T follicular helper cell (primary cell): ENCODE data around the gene MEGF9.

Source experiments
- DNase-seq: peaks from one replicate; pipeline ENCODE4 v3.0.0-alpha.2; 2020; ENCODE audit warnings: low read depth

The MEGF9 gene

DNA sequence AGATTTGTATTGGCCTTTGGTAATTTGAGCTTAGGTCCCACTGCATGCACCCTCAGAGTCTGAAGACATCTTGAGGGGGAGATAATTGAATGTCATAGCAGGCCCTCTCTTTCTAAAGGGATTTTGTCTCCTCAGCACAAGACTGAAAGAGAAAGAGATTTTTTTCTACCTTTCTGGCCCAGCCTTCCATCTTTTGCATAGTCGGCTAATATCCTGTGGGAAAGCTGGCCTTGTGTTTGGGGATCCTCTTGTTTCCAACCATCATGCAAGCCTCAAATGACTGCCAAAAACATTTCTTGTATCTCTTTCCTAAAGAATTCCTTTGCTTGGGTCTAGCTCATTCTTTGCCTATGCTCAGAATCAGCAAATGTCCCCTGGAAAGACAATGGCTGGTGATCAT, 92.3 kb downstream of the MEGF9 start:
- DNase-seq = no peak

DNA sequence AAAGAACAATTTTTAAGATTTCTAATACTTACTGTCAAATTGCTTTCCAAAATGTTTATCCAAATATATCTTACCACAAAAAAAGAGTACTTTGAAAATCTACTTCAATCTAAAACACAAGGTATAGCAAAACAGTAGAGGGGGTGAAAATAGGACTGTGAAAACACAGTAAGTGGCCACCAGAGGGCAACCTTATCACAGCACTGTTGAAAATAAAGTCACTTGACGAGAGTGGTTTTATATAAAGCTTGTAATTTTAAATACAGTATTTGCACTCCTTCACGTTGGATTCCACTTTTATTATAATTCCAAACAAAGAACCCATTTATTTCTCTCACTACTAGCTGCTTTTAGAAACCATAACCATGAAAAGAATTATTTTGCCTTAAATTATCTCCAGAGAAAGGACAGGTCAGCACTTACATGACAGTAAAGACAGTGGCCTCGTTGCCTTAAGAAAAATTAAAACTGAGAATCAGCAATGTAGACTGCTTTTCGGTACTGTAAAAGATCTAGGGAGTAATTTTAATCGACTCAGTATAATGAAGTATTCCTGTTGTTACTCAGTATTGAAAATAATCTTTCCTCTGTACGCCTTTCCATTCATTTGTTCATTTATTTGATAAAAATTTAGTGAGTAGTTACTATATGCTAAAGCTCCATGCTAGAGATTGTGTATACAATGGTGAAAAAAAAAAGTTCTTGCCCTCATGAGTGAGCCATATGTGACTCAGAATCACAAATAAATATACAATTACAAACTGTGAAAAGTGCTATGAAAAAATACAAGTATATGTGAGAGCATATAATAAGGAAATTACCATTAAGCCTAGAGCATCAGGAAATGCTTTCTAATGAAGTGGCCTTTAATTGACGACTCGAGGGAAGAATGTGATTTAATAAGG, 94.3 kb downstream of the MEGF9 start:
- peak; percentile 29 for DNase-seq

DNA sequence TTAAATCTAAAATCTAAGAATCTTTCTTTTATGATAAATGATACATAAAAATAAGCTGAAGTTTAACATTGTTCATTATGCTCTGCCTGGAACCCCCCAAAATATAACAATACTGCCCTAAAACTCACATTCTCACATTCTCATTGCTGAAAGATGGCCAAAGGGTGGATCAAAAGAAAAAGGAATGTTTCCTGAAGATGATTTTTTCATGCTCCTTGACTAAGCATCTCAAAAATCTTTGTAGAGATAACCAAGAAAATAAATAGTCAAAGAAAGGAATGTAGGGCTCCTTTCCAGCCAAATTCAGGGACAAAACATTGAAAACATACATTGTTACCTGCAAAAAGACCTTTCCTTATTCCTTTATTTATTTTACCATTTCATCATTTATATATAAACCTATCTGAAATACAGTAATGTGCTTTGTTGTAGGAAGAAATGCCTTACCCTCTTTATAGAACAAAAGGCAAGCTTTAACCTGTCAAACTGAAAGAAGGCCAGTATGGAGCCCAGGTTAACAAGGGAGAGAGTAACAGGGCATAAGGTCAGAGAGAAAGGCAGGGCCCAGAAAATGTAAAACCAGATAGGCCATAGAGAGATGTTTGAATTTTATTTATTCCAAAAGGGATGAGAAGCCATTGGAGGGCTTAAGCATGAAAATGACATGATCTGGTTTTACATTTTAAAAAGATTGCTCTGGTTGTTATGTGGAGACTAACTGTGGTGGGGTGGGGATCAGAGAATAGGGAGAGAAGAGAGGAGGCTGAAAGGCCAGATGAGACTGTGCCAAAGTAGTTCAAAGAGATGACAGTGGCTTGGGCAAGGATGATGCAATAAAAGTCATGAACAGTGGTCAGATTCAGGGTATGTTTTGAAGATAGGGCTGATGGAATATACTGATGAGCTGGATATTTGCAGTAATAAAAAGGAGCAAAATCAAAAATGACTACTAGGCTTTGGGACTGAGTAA, 97.0 kb downstream of the MEGF9 start:
- DNase-seq = no peak

DNA sequence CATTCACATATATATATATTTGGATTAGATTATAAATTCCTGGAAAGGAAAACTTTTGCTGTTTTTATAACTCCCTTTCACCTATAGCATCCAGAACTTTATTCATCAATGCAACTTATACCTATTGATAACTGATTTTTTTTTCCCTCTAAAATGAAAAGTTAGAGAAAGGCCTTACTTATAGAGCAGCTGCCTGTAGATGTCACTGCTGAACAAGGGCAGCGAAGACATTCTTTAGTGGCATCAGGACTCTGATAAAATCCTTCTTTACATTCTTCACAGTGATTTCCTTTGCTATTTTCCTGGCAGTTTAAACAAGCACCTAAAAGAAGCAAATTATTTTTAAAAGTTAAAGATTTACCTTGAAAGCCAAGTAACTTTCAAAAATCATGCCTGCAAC, 102.1 kb downstream of the MEGF9 start:
- no peak for DNase-seq

DNA sequence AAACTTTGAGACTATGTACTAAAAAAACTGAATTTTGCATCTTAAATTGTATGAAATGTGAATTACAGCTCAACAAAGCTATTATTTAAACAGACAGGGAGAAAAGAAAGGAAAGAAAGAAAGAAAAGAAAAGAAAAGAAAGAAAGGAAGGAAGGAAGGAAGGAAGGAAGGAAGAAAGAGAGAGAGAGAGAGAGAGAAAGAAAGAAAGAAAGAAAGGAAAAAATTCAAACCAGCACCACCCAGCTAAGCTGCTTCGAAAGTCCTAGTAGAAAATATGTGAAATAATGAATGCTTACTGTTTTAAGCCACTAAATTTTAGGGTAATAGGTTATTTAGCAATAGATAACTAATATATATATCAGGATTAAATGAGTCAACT, 102.6 kb downstream of the MEGF9 start:
- DNase-seq = no peak

DNA sequence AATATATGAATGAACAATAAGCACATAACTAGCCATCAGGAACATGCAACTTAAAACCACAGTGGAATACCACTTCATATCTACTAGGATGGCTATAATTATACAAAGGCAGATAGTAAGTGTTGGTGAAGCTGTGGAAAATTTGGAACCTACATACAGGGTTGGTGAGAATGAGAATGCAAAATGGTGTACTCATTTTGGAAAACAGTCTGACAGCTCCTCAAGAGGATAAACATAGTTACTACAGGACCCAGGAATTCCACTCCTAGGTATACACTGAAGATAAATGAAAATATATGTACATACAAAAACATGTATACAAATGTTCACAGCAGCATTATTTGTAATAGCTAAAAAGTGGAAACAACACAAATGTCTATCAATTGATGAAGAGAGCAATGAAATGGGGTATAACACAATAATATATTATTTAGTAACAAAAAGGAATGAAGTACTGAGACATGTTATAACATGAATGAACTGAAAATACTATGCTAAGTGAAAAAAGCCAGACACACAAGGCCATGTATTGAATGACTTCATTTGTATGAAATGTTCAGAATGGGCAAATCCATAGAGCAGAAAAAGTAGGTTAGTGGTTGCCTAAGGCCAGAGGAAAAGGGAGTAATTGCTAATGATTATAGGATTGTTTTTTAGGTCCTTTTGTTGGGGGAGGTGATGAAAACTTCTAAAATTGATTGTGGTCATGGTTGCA, 103.1 kb downstream of the MEGF9 start:
- DNase-seq = no peak

DNA sequence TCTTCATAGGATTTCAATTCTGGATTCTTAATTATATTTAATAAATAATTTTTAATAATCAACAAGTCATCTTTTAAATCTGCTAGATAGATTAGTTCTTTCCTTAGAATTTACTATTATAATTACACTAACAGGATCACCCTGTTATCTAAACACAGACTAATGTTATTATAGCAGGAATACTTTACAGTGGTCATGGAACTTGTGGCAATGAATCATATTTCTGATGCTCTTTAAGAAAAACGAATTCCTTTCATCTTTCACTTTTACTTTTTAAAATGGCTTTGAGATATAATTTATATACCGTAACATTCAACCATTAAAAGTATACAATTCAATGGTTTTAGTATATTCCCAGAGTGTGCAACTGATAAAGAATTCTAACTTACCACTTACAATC, 104.6 kb downstream of the MEGF9 start:
- no peak for DNase-seq

DNA sequence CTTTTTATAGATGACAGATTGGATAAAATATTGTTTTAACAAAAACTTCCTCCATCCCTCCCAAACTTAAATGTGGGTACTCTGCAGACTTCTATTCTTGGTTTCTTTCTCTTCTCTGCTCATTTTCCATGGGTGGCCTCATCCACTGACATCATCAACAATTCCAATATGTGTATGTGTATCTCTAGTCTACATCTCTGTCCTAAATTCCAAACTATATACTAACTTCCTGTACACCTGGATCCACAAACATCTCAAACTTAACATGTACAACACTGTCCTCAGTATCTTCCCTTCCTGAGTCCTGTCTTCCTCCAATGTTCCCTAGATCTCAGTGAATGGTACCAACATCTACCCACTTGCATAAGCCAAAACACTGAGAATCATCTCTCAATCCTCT, 105.8 kb downstream of the MEGF9 start:
- DNase-seq = no peak

DNA sequence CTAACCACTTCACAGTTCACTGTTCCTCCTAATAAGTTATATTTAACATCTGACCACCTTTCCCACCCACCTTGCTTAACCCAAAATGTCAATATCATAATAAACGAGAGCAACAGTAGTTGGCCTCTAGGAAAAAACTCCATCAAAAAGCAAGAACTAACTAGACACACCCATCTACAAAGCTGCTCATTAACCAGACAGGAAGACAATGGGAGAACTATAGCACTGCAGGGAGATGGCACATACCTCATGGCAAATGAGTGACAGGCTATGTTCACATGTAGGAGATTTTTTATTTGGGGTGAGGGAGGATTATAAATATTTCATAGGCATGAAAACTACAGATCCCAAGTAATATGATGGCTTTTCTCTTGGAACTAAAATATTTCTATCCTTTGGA, 110.7 kb downstream of the MEGF9 start:
- DNase-seq = no peak

DNA sequence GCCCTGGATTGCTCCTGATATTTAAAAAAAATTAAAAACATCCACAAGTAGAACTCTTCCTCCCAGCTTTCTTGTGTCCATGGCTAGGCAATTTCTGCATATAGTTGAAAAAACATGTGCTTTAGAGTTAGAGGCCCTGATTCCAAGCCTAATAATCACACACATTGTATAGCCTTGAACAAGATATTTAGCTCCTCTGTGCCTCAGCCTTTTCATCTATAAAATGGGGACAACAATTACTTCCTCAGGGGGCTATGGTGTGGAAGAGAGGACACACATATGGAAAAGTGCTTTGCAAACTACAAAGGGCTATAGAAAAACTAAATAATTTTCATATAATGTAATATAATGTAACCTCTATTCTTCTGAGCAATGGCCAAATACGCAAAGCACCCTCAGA, 111.3 kb downstream of the MEGF9 start:
- no peak for DNase-seq

DNA sequence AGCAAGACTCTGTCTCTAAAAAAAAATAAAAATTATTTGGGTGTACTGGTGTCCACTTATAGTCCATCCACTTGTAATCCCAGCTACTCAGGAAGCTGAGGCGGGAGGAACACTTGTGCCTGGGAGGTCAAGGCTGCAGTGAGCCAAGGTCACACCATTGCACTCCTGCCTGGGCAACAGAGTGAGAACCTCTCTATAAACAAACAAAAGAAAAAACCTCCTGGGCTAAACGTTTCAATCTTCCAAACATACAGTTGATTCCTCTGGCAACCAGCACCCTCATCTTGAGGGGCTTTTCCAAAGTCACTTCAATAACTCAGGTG, 120.4 kb downstream of the MEGF9 start:
- DNase-seq = no peak

DNA sequence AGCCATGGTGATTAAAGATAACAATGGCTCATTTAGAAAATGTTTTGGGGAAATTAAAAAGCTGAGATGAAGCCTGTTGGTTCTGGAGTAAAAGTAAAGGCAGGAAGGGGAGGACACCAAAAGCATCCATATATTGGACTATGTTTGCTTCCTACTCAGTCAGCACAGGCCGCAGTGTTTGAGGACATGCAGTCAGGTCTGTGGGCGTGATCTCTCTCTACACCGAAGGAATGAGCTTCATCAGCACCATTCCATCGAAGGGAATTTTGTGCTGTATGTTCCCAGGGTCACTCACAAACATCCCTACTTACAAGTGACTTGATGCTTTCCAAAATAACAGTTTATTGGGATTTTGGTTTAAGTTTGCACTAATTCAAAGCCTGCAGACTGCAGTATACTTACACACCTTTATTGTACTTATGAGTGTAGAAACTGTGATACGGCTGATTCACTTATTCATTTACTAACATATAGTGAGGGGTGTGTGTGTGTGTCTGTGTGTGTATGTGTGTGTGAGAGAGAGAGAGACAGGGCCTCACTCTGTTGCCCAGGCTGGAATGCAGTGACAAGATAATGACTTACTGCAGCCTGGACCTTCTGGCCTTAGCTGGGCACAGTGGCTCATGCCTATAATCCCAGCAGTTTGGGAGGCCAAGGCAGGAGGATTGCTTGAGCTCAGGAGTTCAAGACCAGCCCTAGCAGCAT, 120.9 kb downstream of the MEGF9 start:
- DNase-seq = no peak

DNA sequence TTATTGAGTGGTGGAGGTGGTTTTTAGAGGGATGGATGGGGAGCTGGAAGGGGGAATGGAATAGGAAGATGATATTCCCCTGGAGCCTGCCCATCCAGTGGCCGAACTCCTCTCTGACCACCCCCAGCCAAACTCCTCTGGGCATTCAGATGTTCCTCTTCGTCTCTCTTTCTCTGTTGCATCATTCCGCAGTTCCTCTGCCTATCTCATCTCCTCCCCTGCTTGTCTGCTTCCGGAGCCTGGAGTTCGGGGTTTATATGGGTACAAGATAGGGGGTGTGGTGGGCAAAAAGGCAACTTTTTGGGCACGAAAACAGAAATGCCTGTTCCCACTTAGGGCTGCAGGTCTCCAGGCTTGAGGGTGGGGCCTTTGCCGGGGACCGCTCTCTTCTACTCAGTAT, 122.1 kb downstream of the MEGF9 start:
- DNase-seq = no peak

DNA sequence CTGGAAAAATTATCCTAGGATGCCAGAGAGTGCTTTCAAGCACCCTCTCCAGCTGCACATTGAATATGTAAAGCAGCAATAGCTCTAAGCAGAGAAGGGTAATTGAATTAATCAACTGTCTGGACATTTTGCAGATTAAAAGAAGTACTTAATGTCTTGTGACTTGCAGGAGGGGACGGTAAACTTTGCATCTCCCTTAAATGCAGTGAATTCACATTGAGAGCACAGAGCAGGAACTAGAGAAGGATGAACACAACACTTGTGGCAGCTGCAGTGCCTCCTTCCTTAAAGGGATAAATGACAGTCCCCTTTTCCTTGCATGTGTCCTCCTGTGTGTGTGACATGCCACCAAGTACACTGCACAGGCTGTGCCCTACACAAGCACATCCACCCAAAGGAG, 126.9 kb downstream of the MEGF9 start:
- DNase-seq = no peak

DNA sequence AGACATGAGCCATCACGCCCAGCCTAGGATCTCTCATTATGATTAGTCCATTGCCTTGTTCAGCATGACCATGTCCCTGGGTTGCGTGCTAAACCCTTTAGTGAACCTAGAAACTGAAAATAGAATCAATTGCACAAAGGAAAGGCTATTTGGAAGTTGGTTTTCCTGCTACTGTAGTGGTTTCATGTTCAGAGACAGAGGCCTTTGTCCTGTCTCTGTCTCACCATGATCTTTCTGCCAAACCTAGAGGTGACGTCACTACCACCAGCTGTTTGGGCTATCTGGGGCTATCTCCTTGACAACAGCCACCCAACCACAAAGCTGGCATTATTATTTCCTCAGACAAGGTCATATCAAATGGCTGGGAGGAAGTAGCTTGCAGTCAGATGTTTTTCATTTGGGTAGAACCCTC, 130.3 kb downstream of the MEGF9 start:
- DNase-seq = no peak

DNA sequence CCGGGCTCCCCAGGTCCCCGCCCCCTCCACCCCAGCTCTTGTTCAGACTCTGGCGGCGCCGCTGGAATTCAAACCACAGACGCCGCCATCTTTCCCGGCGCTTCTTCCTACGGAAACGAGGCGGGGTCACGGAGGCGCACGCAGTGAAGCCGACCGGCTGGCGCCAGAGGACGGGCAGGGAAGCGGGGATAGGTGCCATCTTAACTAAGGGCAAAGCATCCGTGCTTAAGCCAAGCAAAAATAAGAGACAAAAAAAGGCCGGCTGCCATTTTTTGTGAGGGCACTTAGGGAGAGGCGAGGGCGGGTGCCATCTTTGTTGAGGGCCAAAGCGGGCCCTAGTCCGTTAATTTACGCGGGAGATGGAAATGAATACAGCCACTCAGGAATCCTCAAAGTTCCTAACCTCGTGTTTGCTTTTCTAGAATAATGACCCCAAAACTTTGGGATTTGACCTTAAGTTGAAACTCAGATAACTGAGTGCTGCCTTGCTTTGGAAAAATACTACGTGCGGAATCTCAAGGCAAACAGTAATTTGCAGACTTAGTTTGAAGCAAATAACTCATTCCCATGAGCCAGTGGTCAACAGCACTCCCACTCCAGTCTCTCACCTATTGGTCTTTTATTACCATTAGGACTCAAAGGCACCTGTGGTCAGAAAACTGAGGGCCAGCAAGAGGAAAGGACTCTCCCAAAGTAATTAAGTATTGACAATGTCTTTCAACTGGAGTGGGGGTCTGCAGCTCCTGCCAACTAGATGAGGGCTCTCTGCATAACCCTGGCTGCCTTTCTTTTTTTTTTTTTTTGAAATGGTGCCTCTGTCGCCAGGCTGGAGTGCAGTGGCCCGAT, 134.0 kb downstream of the MEGF9 start, which contains the start of gene CDK5RAP2:
TSS of gene CDK5RAP2 (minus strand) at position 117 of the 846 bp plus-strand sequence. CDS start 189 bp downstream, outside the sequence.
- DNase-seq = peak; percentile 90

DNA sequence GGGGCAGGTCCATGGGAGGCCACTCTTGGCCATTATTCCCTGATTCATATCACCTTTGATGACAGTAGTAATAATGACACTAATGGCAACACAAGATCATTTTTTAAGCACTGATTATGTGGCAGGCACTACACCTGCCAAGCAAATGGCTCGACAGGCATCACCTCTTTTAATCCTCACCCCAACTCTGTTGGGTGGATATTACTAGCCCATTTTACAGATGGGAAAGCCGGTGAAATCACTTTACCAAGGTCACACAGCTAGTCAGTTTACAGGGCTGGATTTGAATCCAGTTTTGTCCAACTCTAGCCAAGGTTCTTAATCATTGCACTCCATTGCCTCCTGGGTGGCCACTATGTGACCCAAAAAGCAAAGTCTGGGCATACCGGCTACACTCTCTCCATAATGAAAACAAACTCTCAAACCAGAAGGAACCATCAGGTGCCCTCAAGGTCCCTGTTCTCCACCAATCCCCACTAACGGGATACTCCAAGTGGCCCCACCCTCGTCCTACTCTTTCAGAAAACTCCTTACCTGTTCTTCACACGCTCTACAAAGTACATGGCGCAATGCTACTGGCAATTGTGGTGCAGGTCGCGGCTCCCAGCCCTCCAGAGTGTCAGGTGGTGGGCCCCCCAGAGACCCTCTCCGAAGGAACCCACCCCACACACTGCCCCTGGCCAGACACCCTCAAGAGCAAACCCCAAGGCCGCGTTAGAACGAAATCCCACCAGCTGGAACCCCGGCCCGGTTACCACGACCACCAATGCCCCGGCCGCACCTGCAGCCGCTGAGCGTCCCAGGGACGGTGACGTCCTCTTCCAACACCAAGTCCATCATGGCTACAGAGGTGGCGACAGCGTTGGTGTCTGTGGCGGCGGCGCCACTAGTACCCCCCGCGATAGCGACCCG, 134.9 kb downstream of the MEGF9 start:
- DNase-seq = no peak

DNA sequence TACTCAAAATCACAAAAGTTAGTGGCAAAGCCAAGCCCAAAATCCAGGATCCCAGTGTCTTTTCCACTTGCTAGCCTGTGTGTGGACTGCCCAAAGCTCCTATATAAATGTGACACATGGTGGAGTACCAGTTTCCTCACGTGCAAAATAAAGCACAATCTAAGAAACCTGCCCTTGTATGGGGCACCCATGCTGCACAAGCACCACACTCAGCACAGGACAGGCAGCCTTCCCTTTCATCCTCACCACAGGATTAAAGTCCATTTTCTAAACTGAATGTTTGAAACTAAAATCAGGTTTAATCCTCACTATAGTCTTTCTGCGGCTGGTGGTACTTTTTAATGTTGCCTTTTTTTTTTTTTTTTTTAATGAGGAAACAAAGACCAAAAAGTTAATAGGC, 139.8 kb downstream of the MEGF9 start:
- no peak for DNase-seq

DNA sequence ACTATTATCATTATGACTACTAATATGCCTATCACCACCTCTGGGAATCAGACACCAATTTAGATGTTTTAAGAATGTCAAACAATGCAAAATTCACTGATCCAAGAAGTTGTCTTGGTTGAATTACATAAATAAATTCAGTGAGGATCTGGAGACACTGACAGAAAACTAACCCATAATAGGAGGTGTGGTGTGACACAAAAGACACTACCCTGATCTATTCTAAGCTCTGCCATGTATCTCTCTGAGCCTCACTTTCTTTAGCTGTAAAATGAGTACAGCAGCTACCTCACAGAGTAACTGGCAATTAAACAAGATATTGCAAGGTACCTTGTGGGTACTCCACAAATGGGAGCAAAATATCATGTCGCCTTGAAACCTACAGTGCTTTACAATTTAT, 141.8 kb downstream of the MEGF9 start:
- no peak for DNase-seq
